Muscle layer of colon (tissue), 2 donors: Measurements from ENCODE around the gene EHD3.

ENCODE experiments used
- H3K27ac ChIP-seq: one replicate; pipeline ENCODE4 v1.7.0; 2013; ENCODE audit warnings: low read depth, mild to moderate bottlenecking, low read length, moderate library complexity
- H3K27me3 ChIP-seq, 2 donors: one replicate each; pipeline ENCODE4 v1.7.0; 2013; ENCODE audit warnings: low read length in 2 of 2, mild to moderate bottlenecking in 2 of 2; ENCODE audit not compliant: insufficient read depth in 2 of 2, control insufficient read depth in 1 of 2
- H3K36me3 ChIP-seq: one replicate; pipeline ENCODE4 v1.7.0; 2013; ENCODE audit warnings: mild to moderate bottlenecking, low read length; ENCODE audit not compliant: insufficient read depth
- H3K4me1 ChIP-seq: one replicate; pipeline ENCODE4 v1.7.0; 2013; ENCODE audit warnings: mild to moderate bottlenecking, low read length; ENCODE audit not compliant: insufficient read depth
- H3K4me3 ChIP-seq, 2 donors: one replicate each; pipeline ENCODE4 v1.7.0; 2013; ENCODE audit warnings: low read length in 2 of 2, low read depth in 1 of 2, mild to moderate bottlenecking in 1 of 2, moderate library complexity in 1 of 2
- H3K9ac ChIP-seq: one replicate; pipeline ENCODE4 v1.7.0; 2013; ENCODE audit warnings: low read length
- H3K9me3 ChIP-seq: one replicate; pipeline ENCODE4 v1.7.0; 2013; ENCODE audit warnings: mild to moderate bottlenecking, low read length
- donor health status: abdominal sarcoma.
- donor health status: Adenocarcinoma of cecum.

The EHD3 gene

GRCh38 chr2:31263636-31264190, 29.8 kb downstream of the EHD3 start:
- Histone ChIP-seq H3K4me3 (no peak overlapping the region), H3K27ac (no peak overlapping the region), H3K27me3 (no peaks in the 10 kb centered on the region), H3K36me3 (no peaks in the 10 kb centered on the region), H3K9me3 (no peaks in the 10 kb centered on the region), H3K9ac (no peak overlapping the region), H3K4me1 (no peaks in the 10 kb centered on the region)

GRCh38 chr2:31265234-31265633, 31.3 kb downstream of the EHD3 start:
- no peak overlapping the region for H3K27ac ChIP-seq
- no peak overlapping the region for H3K4me3 ChIP-seq
- H3K27me3 ChIP-seq: no peaks in the 10 kb centered on the region
- no peaks in the 10 kb centered on the region for H3K4me1 ChIP-seq
- no peak overlapping the region for H3K9ac ChIP-seq
- H3K36me3 ChIP-seq: no peaks in the 10 kb centered on the region
- no peaks in the 10 kb centered on the region for H3K9me3 ChIP-seq

- H3K36me3 ChIP-seq: no peaks in the 10 kb centered on the region
- no peaks in the 10 kb centered on the region for H3K27me3 ChIP-seq
- H3K4me1 ChIP-seq: no peaks in the 10 kb centered on the region
- H3K9me3 ChIP-seq: no peaks in the 10 kb centered on the region
- H3K27ac ChIP-seq: no peak overlapping the region
- no peak overlapping the region for H3K4me3 ChIP-seq
- no peak overlapping the region for H3K9ac ChIP-seq
These were observed 32.9 kb downstream of the EHD3 start for GRCh38 chr2:31266804-31267203.

GRCh38 chr2:31267437-31268120, 33.6 kb downstream of the EHD3 start:
- Histone ChIP-seq H3K9ac (no peak overlapping the region), H3K27me3 (no peaks in the 10 kb centered on the region), H3K4me1 (no peaks in the 10 kb centered on the region), H3K27ac (no peak overlapping the region), H3K4me3 (no peak overlapping the region), H3K36me3 (no peaks in the 10 kb centered on the region), H3K9me3 (no peaks in the 10 kb centered on the region)

GRCh38 chr2:31268344-31268743, 34.4 kb downstream of the EHD3 start:
- Histone ChIP-seq H3K9ac (no peak overlapping the region), H3K27ac (no peak overlapping the region), H3K4me3 (no peak overlapping the region), H3K4me1 (no peaks in the 10 kb centered on the region), H3K36me3 (no peaks in the 10 kb centered on the region), H3K27me3 (no peaks in the 10 kb centered on the region), H3K9me3 (no peaks in the 10 kb centered on the region)

- Histone ChIP-seq H3K9me3 (no peaks in the 10 kb centered on the region), H3K4me3 (no peak overlapping the region), H3K9ac (no peak overlapping the region), H3K36me3 (no peaks in the 10 kb centered on the region), H3K27ac (no peak overlapping the region), H3K4me1 (no peaks in the 10 kb centered on the region), H3K27me3 (no peaks in the 10 kb centered on the region)
These were observed 35.1 kb downstream of the EHD3 start for GRCh38 chr2:31269087-31269486.

- H3K4me3 ChIP-seq: no peak overlapping the region
- no peaks in the 10 kb centered on the region for H3K36me3 ChIP-seq
These were observed 36.2 kb downstream of the EHD3 start for GRCh38 chr2:31270131-31270530.

GRCh38 chr2:31270822-31271231, 36.9 kb downstream of the EHD3 start:
- Histone ChIP-seq H3K27ac (no peak overlapping the region), H3K36me3 (no peaks in the 10 kb centered on the region), H3K4me1 (no peaks in the 10 kb centered on the region), H3K9ac (no peak overlapping the region), H3K4me3 (no peak overlapping the region), H3K27me3 (peaks cover 0 to 3% of the 10 kb centered on the region in 2 donors), H3K9me3 (no peaks in the 10 kb centered on the region)

More at GRCh38 chr2:31270131-31270530, 36.2 kb downstream of the EHD3 start:
- Histone ChIP-seq H3K27ac (no peak overlapping the region), H3K4me1 (no peaks in the 10 kb centered on the region), H3K27me3 (no peaks in the 10 kb centered on the region), H3K9ac (no peak overlapping the region), H3K9me3 (no peaks in the 10 kb centered on the region)

- Histone ChIP-seq H3K27me3 (peaks cover 0 to 4% of the 10 kb centered on the region in 2 donors), H3K4me3 (no peak overlapping the region), H3K27ac (no peak overlapping the region), H3K9ac (no peak overlapping the region), H3K36me3 (no peaks in the 10 kb centered on the region), H3K4me1 (no peaks in the 10 kb centered on the region), H3K9me3 (no peaks in the 10 kb centered on the region)
These were observed 37.9 kb downstream of the EHD3 start for GRCh38 chr2:31271851-31272267.

GRCh38 chr2:31274401-31275075, 40.6 kb downstream of the EHD3 start:
- Histone ChIP-seq H3K4me3 (no peak overlapping the region), H3K9ac (no peak overlapping the region), H3K27me3 (peaks cover 0 to 4% of the 10 kb centered on the region in 2 donors), H3K36me3 (no peaks in the 10 kb centered on the region), H3K27ac (no peak overlapping the region), H3K9me3 (no peaks in the 10 kb centered on the region), H3K4me1 (no peaks in the 10 kb centered on the region)

GRCh38 chr2:31275976-31276375, 42.0 kb downstream of the EHD3 start:
- no peak overlapping the region for H3K4me3 ChIP-seq
- H3K4me1 ChIP-seq: no peaks in the 10 kb centered on the region
- H3K9me3 ChIP-seq: no peaks in the 10 kb centered on the region
- no peak overlapping the region for H3K27ac ChIP-seq
- peaks cover 0 to 4% of the 10 kb centered on the region in 2 donors for H3K27me3 ChIP-seq
- no peaks in the 10 kb centered on the region for H3K36me3 ChIP-seq
- no peak overlapping the region for H3K9ac ChIP-seq
